MG63 (cell line): ENCODE results near the gene PPP6R3. TPM values are rescaled to one million over a fixed set of nuclear protein-coding genes. Genes with fewer than 3 reads are reported as not detected.
A peak's percentile ranks its signal among the peaks of the same experiment; 100 is the strongest.

ENCODE experiments used
- DNase-seq: peaks from one replicate; pipeline ENCODE4 v3.0.0-alpha.2; 2020
- H3K27me3 ChIP-seq: fragments of 250-450 bp; sonication (Bioruptor Pico); 2 replicates; pipeline ENCODE4 v1.5.1; 2020; ENCODE audit warnings: mild to moderate bottlenecking, moderate library complexity
- H3K36me3 ChIP-seq: fragments of 250-450 bp; sonication (Bioruptor Pico); 2 replicates; pipeline ENCODE4 v1.5.1; 2020; ENCODE audit warnings: mild to moderate bottlenecking, moderate library complexity
- H3K4me3 ChIP-seq: fragments of 250-450 bp; sonication (Bioruptor Pico); 2 replicates; pipeline ENCODE4 v1.5.1; 2020; ENCODE audit warnings: mild to moderate bottlenecking, moderate library complexity
- H3K9me3 ChIP-seq: fragments of 250-450 bp; sonication (Bioruptor Pico); 2 replicates; pipeline ENCODE4 v1.5.1; 2020; ENCODE audit warnings: mild to moderate bottlenecking, moderate library complexity
- total RNA-seq: library from RNA; depleted of rRNA; stranded (reverse); fragments of >200 nt; shearing (Covaris generic); gene quantifications from 2 replicates; pipeline ENCODE4 v1.2.3, GENCODE V29; 2014; ENCODE audit warnings: low replicate concordance

PPP6R3 gene
- total RNA-seq, 1 experiment from 2014 or later: 68.5 TPM

DNA sequence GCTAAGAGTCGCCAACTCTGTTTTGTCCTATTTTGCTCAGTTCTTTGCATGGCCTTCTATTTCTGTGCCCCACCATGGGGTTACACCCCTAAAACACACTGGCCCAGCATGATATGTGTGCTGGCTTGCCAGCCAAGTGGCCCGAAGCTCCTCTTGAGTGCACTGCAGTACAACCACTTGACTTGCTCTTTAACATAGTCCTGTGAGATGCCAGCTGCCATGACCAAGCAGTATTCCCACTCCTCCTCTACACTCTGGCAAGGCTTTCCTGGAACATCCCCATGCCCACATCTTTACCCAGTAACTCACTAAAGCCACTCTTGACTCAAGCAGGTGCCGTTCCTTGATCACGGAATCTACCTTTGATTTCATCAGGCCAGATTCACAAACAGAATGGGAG lies 120.9 kb downstream of the PPP6R3 start:
- peak; percentile 2 for DNase-seq
- no peaks in the 10 kb centered on the region for H3K9me3 ChIP-seq
- no peaks in the 10 kb centered on the region for H3K27me3 ChIP-seq
- no peak overlapping the region for H3K4me3 ChIP-seq
- H3K36me3 ChIP-seq: peaks cover 26% of the 10 kb centered on the region

DNA sequence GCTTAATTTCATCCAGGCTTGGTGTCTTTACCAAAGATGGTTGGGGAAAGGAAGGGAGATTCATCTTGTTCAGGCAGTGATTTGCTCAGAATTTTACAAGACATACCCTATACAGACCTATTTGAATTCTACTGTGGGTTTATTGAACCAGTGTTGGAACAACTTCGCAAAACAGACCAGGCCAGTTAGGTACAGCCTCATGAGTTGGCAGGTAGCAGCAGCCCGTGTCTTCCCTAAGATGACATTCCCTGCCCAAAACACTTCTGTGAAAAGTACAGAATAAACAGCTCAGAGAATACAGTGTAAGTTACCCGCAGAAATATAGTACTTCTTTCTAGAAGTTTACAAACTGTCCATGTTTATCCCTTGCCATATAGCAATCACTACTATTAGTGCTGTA lies 121.3 kb downstream of the PPP6R3 start:
- Histone ChIP-seq H3K36me3 (peaks cover 24% of the 10 kb centered on the region), H3K27me3 (no peaks in the 10 kb centered on the region), H3K9me3 (no peaks in the 10 kb centered on the region), H3K4me3 (no peak overlapping the region)
- no peak for DNase-seq

DNA sequence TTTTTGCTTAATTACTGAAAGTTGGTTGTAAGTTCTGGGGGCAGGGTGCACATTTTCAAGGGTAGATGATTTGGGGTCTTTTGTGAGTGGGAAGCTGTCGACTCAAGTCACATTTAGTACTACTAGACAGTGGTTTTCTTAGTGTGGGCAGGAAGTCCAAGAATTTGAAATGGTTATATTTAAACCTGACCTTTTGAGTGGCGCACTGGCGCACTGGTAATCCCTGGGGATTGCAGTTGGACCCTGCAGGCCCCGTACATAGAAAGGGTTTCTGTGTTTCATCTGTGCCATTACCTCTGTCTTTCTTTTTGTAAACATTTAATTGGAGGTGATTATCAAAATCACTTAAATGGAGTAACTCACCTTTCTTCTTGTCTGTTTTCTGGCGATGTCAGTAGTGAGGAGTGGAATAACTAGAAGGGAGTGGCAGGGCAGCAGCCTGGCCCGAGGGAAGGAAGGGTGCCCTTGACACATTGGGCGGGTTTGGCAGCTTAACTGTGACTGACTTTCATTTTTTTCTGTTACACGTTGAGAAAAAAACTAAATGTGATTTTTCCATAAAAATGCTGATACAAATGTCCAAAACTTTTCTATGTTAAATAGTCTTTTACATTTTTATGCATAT lies 122.0 kb downstream of the PPP6R3 start:
- no peak overlapping the region for H3K4me3 ChIP-seq
- H3K36me3 ChIP-seq: peaks cover 24% of the 10 kb centered on the region
- H3K9me3 ChIP-seq: no peaks in the 10 kb centered on the region
- peak; percentile 19 for DNase-seq
- H3K27me3 ChIP-seq: no peaks in the 10 kb centered on the region

DNA sequence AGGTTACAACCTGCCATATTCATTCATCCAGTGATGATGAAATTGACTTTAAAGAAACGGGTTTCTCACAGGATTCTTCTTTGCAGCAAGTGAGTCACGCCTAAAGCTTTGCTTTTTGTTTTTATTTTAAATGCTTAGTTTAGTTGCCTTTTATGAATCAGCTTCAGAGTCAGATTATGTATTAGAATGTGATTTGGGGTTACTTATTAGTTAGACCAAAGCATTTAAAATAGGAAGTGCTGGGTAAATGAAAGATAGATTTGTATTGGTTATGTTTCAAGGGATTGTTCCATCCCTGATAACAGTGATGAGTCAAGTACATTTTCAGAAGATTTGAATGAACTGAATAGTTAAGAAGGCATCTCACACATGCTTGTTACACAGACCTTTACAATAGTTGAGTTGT lies 122.5 kb downstream of the PPP6R3 start:
- Histone ChIP-seq H3K9me3 (no peaks in the 10 kb centered on the region), H3K4me3 (no peak overlapping the region), H3K27me3 (no peaks in the 10 kb centered on the region), H3K36me3 (peaks cover 29% of the 10 kb centered on the region)
- no peak for DNase-seq

DNA sequence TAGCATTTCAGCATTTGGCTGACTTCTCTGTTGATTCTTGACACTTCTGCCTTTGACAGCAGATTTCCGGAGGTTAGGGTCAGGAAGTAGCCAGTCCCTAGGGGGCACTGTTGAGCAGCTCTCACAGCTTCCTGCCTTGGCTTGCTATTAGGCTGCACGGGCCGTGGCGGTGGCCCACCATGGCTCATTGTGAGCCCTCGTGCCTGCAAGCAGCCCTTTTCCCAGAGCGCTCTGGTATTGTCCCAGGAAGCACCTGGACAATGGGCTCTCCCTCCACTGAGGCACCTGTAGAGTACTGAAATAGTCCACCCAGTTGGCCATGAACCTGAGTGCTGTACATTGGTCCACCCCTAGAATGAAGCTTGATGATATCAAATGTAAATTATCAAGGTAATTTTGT lies 123.5 kb downstream of the PPP6R3 start:
- H3K27me3 ChIP-seq: no peaks in the 10 kb centered on the region
- peaks cover 31% of the 10 kb centered on the region for H3K36me3 ChIP-seq
- H3K4me3 ChIP-seq: no peak overlapping the region
- DNase-seq: peak; percentile 3
- no peaks in the 10 kb centered on the region for H3K9me3 ChIP-seq

DNA sequence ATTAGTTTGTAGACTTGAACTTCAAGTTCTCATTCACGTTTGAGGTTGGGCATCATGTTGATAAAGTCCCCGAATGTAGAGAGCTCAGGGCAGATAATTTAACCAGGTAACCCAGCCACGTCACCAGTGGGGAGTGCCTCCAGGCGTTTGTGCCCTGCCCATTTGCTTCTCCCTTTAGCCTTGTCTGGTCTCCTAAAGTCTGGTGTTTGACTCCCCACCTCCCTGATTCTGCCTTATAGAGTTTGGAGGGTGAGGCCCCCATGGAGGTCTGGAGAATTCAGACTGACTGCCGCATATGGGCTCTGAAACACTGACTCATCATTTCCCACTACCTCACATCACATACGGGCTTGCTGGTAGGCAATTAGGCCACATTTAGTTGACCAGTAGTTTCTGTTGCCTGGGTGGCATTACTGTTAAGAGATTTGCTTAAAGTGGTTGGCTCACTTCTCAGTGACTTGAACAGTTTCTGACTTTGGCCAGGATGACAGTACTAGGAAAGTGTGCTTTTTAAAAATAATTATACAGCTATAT lies 124.5 kb downstream of the PPP6R3 start:
- Histone ChIP-seq H3K27me3 (no peaks in the 10 kb centered on the region), H3K9me3 (no peaks in the 10 kb centered on the region), H3K4me3 (no peak overlapping the region), H3K36me3 (peaks cover 32% of the 10 kb centered on the region)
- no peak for DNase-seq

DNA sequence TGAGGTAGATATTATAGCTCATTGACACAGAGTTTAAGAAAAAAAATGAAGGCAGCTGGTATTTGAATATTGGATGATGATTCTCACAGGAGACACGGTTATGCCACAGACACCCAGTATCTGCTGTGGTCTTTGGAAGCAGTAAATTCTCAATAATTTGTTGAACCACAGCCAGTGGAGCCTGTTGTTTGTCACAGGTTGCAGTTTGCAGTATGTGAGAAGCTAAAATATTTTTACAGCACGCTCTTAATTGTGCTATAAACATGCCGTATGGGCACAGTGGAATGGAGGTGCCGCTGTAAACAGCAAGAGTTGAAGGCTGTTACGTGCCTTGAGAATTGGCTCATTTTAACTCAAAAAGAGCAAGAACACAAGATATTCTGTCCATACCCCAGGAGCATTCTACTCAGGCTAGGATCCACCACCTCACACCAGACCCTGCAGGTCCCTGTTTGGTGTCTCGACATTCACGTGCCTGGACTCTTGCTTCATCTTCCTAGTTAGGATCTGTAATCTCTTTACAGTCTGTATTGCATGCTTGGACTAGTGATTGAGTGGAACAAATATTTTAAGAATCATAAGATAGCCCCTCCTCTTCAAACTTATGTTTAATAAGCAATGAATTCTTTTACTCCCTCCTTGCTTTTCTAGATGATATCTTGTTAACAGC lies 129.1 kb downstream of the PPP6R3 start:
- DNase-seq: no peak
- no peak overlapping the region for H3K4me3 ChIP-seq
- H3K36me3 ChIP-seq: peaks cover 69% of the 10 kb centered on the region
- no peaks in the 10 kb centered on the region for H3K27me3 ChIP-seq
- H3K9me3 ChIP-seq: no peaks in the 10 kb centered on the region

DNA sequence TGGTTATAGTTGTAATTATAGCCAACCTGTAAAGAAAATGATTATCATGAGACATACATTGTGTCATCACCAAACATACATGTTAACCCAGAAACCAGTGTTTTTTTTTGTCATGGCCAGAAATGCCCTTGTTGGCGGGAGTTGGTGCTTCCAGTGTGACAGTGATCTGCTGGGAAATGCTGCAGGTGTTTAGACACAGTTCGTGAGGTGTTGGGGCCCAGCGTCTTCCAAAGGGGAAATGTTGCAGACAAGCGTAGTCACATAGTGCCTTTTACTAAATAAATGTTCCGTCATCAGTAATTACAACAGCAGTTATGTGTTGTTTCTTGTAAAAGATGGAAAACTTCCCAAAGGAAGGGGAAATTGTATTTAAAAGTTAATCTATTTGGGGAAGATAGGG lies 131.2 kb downstream of the PPP6R3 start:
- Histone ChIP-seq H3K9me3 (no peaks in the 10 kb centered on the region), H3K27me3 (no peaks in the 10 kb centered on the region), H3K4me3 (no peak overlapping the region), H3K36me3 (peaks cover 81% of the 10 kb centered on the region)
- DNase-seq: no peak

DNA sequence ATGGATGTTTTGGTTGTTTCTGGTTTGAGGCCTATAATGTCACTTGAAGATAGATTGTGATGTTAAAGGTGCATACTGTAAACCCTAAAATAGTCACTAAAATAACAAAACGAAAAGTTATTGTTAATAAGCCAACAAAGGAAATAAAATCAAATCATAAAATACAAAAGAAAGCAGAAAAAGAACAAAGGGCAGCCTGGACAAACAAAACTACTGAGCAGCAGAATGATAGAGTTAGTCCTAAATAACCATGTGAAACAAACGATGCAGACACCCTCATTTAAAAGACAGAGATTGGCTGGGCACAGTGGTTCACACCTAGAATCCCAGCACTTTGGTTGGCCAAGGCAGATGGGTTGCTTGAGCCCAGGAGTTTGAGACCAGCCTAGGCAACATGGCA lies 132.9 kb downstream of the PPP6R3 start:
- Histone ChIP-seq H3K36me3 (peaks cover 78% of the 10 kb centered on the region), H3K4me3 (no peak overlapping the region), H3K9me3 (no peaks in the 10 kb centered on the region), H3K27me3 (no peaks in the 10 kb centered on the region)
- no peak for DNase-seq

DNA sequence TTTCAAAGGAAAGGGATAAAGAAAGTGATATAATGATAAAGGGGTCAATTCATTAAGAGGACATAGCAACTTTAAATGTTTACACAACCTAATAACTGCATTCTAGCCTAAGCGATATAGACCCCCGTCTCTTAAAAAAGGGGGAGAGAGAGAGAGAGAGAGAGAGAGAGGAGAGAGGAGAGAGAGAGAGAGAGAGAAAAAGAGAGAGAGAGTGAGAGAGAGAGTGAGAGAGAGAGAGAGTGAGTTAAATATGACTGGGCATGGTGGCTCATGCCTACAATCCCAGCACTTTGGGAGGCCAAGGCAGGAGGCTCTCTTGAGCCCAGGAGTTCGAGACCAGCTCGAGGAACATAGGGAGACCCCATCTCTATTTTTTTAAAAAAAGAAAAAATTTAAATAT lies 133.6 kb downstream of the PPP6R3 start:
- Histone ChIP-seq H3K36me3 (peaks cover 80% of the 10 kb centered on the region), H3K9me3 (no peaks in the 10 kb centered on the region), H3K27me3 (no peaks in the 10 kb centered on the region), H3K4me3 (no peak overlapping the region)
- no peak for DNase-seq

DNA sequence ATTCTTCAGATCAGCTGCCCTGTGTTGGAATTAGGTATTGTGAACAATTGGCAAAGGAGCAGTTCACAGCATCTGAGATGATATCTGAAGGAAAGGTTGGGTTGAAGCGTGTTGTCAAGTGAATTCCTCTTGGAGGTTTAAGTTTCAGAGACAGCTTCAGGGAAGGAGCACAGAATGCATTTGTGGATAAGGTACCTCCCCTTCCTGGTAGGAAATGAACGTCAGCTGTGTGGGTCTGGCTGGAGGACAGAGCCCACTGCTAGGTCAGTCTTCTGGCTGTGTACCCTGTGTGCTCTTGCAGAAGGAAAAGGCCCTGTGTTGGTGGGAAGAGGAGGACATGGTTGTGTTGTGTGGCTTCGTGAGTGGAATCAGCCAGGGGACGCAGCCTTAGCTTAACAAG lies 135.7 kb downstream of the PPP6R3 start:
- DNase-seq: no peak
- no peak overlapping the region for H3K4me3 ChIP-seq
- H3K36me3 ChIP-seq: peaks cover 82% of the 10 kb centered on the region
- H3K27me3 ChIP-seq: no peaks in the 10 kb centered on the region
- no peaks in the 10 kb centered on the region for H3K9me3 ChIP-seq

DNA sequence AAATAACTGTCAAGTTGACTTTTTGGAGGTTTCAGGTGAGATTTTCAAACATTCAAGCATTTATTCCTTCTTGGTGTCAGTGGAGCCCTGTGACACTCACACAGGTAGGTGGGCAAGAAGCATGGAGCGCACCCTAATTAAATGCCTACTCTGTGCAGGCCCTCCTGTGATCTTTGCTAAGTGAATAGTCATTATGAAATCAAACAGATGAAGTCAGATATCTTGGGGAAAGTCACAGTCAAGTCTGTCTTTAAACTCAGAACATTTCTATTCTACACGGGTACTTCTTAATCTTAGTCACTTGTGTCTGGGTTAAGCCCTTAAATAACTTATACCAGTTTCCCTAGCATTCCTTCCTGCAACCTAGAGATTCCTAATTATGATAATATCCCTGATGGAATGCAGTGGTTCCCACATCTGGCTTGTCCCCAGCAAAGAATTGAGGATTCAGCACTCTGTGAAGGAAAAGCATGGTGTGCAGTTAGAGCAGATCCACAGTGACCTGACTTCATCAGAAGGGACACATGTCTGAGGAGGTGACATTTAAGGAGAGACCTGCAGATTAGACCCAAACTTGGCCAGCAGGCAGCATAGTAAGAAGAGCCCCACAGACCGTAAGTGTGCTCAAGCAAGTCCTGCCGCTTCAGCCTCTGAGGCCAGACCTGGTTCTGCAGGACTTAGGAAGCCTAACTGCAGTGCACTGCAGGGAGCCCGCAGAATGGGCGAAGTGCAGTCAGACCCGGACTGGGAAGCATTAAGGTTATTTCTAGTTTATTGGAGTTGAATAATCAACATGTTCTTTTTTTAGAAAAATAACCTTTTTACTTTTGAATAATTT lies 138.5 kb downstream of the PPP6R3 start:
- H3K4me3 ChIP-seq: no peak overlapping the region
- no peaks in the 10 kb centered on the region for H3K9me3 ChIP-seq
- H3K36me3 ChIP-seq: peaks cover 84% of the 10 kb centered on the region
- H3K27me3 ChIP-seq: no peaks in the 10 kb centered on the region
- no peak for DNase-seq

DNA sequence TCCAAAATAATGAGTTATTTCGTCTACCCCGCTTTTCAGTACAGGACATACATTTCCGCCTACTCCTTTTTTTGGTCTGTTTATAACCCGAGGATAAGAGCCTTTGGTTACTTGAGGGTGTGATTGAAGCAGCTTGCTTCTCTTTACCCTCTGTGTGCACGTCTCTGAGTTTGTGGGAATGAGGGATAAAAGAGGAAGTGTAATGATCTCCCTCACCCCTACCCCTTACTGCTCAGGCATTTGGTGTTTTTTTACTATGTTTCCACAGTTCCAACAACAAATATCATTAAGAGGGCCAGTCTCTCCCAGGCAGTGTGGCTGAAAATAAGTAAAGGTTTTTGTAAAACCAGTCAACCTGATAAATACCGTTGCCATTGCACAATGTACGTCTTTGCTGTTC lies 140.6 kb downstream of the PPP6R3 start:
- DNase-seq: no peak
- H3K36me3 ChIP-seq: peaks cover 89% of the 10 kb centered on the region
- H3K9me3 ChIP-seq: no peaks in the 10 kb centered on the region
- no peak overlapping the region for H3K4me3 ChIP-seq
- no peaks in the 10 kb centered on the region for H3K27me3 ChIP-seq

DNA sequence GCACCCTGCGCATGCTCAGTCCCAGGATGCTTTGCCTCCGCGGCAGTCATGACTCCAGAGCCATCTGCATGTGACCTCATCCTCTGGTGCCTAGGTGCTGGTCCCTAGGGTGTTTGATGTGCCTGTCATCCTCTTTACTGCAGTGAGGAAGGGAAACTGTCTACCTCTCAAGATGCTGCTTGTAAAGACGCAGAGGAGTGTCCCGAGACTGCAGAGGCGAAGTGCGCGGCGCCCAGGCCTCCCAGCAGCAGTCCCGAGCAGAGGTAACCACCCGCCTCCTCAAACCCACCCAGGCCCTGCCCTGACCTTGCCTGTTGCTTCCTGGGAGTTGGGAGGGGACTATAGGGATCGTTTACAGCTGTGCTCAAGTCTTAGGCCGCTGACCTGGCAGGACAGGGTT lies 149.2 kb downstream of the PPP6R3 start:
- no peak overlapping the region for H3K4me3 ChIP-seq
- no peaks in the 10 kb centered on the region for H3K27me3 ChIP-seq
- no peaks in the 10 kb centered on the region for H3K9me3 ChIP-seq
- peaks cover 62% of the 10 kb centered on the region for H3K36me3 ChIP-seq
- no peak for DNase-seq

DNA sequence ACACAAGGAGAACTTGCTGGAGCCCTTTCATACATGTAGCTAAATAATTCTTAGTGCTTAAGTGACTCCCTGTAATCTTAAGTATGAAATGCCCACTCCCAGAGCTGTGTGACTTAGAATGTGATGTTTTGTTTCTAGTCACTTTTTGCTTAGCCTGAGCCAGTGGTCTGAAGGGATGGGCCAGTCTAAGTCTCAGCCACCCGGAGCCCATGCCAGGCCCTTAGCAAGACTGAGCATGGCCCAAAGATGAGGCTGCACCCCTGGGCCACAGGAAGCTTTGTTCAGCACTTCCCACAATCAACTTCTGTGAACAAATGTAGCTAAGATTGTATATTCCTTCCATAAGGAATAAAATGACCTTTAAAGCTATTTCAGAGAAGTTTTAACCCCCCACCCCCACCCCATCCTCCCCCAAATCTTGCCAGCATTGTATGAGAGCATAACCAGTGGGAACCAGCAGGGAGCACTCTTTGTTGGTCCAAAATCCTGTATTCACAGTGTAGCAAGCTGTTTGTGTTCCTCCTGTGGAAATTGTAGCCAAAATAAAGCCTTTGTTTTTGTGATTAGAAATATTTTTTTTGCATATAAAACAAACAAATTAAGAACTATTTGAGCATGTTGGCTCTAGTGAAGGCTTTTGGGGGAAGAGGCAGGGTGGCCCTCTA lies 150.0 kb downstream of the PPP6R3 start:
- Histone ChIP-seq H3K27me3 (no peaks in the 10 kb centered on the region), H3K9me3 (no peaks in the 10 kb centered on the region), H3K4me3 (no peak overlapping the region), H3K36me3 (peaks cover 60% of the 10 kb centered on the region)
- no peak for DNase-seq

DNA sequence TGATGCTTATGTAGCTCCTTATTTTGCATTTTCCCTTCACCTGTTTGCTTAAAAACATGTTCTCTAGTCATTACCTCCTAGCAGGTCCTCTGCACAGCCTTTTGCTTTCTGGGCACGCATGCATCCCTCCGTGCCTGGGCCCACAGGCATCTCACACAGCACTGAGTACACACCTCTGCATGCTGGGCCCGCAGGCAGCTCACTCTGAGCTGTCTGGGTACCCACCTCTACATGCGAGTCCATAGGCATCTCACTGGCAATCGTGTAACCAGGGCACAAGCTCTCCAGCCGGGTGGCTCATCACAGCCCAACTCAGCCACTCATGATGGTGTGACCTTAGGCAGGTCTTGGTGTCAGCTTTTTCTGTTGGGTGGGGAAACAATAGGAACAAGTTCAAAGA lies 155.1 kb downstream of the PPP6R3 start:
- Histone ChIP-seq H3K9me3 (no peaks in the 10 kb centered on the region), H3K4me3 (no peak overlapping the region), H3K36me3 (peaks cover 41% of the 10 kb centered on the region), H3K27me3 (no peaks in the 10 kb centered on the region)
- no peak for DNase-seq
